ENCODE results near the gene CLBA1.

The CLBA1 gene

DNA sequence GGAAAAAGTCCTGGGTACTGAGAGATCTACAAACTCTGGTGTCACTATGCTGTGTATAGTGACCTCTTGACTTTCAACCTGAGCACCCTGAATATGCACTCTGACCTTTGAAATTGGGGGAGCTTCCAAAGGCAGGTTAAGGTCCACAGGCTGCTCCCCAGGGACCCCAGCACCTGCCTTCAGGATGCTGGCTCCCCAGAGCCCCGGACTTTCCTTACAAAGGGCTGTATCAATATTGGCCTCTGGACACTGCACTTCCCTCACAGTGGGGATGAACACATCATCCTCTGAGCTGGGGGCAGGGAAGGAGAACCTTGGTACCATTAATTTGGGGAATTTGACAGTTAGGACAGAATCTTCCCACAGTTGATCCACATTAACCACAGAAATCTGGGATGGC is 46.6 kb upstream of the CLBA1 start:
- no peaks in the 10 kb centered on the region for H3K9me2 ChIP-seq (replicated peaks; ENCODE audit: low read depth, low read length)
- no peak for TF ChIP-seq EZH2phosphoT487 (IDR thresholded peaks at IDR 0.05; ENCODE audit: borderline replicate concordance)
- no peaks in the 10 kb centered on the region for H3K36me3 ChIP-seq (ENCODE audit: insufficient read depth, low read length)
- H3K4me1 ChIP-seq (ENCODE audit: insufficient read depth, low read length, poor library complexity, severe bottlenecking): no peaks in the 10 kb centered on the region
- H3K79me2 ChIP-seq (ENCODE audit: insufficient read depth, low read length): no peaks in the 10 kb centered on the region
- no peaks in the 10 kb centered on the region for H3K9me3 ChIP-seq (ENCODE audit: insufficient read depth, low read depth, low read length)
- H3K4me2 ChIP-seq (ENCODE audit: low read depth, low read length, poor library complexity, severe bottlenecking): no peak overlapping the region
- no peak overlapping the region for H3K9ac ChIP-seq (ENCODE audit: low read depth, low read length, poor library complexity, severe bottlenecking)
- H3K4me3 ChIP-seq (ENCODE audit: low read length, poor library complexity, severe bottlenecking): no peak overlapping the region
- no peaks in the 10 kb centered on the region for H4K20me1 ChIP-seq (ENCODE audit: insufficient read depth, low read length, poor library complexity, severe bottlenecking)
- H3F3A ChIP-seq (ENCODE audit: low read depth): no peaks in the 10 kb centered on the region
- H3K27me3 ChIP-seq (ENCODE audit: insufficient read depth, low read length, poor library complexity, severe bottlenecking): no peaks in the 10 kb centered on the region
- no peak overlapping the region for H2AFZ ChIP-seq (ENCODE audit: low read length)

DNA sequence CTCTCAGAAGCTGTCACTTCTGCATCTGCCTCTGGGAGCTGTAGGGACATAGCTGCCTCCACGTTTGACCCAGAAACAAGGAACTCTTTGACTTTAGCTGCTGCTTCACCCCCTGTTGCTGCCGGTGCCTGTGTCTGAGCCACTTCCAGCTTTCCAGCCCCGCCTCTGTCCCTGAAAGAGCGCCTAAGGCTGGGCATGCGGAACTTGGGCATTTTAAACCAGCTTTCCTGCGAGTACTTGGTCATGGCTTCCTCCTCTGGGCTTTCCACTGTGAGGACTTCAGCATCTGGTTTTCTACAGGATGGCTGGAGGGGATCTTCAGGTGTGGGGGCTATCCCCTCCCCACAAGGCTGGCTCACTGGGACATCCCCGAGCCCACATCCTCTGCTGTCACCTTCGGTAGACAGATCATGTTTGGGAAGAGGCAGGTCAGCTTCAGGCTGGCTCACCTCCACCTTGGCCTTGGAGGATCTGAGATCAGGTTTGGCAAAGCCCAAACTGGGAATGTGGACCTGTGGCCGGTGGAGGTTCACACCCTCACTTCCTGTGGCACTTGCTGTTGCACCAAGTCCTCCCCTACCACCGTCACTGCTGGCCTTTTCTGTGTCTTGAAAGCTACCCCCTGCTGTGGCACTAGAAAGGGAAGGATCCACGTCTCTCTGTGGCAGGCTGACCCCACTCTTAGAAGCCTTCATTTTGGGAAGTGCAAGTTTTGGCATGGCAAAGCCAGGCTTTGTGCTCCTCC is 45.8 kb upstream of the CLBA1 start:
- H3K9me2 ChIP-seq (replicated peaks; ENCODE audit: low read depth, low read length): no peaks in the 10 kb centered on the region
- H3K27me3 ChIP-seq (ENCODE audit: insufficient read depth, low read length, poor library complexity, severe bottlenecking): no peaks in the 10 kb centered on the region
- H2AFZ ChIP-seq (ENCODE audit: low read length): no peak overlapping the region
- H3K36me3 ChIP-seq (ENCODE audit: insufficient read depth, low read length): no peaks in the 10 kb centered on the region
- no peak overlapping the region for H3K4me2 ChIP-seq (ENCODE audit: low read depth, low read length, poor library complexity, severe bottlenecking)
- H3K9me3 ChIP-seq (ENCODE audit: insufficient read depth, low read depth, low read length): no peaks in the 10 kb centered on the region
- H4K20me1 ChIP-seq (ENCODE audit: insufficient read depth, low read length, poor library complexity, severe bottlenecking): no peaks in the 10 kb centered on the region
- H3K4me1 ChIP-seq (ENCODE audit: insufficient read depth, low read length, poor library complexity, severe bottlenecking): no peaks in the 10 kb centered on the region
- TF ChIP-seq, protein P1, sequence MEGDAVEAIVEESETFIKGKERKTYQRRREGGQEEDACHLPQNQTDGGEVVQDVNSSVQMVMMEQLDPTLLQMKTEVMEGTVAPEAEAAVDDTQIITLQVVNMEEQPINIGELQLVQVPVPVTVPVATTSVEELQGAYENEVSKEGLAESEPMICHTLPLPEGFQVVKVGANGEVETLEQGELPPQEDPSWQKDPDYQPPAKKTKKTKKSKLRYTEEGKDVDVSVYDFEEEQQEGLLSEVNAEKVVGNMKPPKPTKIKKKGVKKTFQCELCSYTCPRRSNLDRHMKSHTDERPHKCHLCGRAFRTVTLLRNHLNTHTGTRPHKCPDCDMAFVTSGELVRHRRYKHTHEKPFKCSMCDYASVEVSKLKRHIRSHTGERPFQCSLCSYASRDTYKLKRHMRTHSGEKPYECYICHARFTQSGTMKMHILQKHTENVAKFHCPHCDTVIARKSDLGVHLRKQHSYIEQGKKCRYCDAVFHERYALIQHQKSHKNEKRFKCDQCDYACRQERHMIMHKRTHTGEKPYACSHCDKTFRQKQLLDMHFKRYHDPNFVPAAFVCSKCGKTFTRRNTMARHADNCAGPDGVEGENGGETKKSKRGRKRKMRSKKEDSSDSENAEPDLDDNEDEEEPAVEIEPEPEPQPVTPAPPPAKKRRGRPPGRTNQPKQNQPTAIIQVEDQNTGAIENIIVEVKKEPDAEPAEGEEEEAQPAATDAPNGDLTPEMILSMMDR (conservative IDR thresholded peaks at IDR 0.05; ENCODE audit: low read length): no peak
- no peak for TF ChIP-seq EZH2phosphoT487 (IDR thresholded peaks at IDR 0.05; ENCODE audit: borderline replicate concordance)
- no peak overlapping the region for H3K4me3 ChIP-seq (ENCODE audit: low read length, poor library complexity, severe bottlenecking)
- no peaks in the 10 kb centered on the region for H3F3A ChIP-seq (ENCODE audit: low read depth)
- no peak overlapping the region for H3K9ac ChIP-seq (ENCODE audit: low read depth, low read length, poor library complexity, severe bottlenecking)
- no peaks in the 10 kb centered on the region for H3K79me2 ChIP-seq (ENCODE audit: insufficient read depth, low read length)

DNA sequence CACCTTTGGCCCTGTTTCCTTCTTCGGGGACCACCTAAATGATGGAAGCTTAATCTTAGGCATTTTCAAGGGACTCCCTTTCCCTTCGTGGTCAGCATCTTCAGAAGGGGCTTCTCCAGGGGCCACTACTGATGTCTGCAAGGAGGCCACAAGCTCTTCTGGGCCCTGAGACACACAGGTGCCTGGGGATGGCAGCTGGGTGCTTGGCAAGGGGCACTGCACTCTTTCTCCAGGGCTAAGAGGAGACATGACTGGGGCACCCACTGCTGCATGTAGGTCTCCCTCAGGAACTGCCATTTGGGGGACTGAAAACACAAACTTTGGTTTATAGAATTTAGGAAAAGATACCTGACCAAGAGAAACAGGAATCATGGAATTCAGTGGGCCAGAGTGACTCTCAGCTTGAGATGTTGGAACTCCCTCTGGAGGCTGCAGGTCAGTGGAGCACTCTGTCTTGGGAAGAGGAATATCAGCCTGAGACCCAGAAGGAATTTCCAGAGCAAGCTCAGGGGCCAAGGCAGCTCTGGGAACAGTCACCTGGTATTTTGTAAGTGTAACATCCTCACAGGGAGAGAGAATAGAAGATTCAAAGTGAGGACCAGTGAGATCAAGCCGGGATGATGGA is 45.0 kb upstream of the CLBA1 start:
- Histone ChIP-seq H2AFZ (ENCODE audit: low read length) (no peak overlapping the region), H3F3A (ENCODE audit: low read depth) (no peaks in the 10 kb centered on the region), H3K79me2 (ENCODE audit: insufficient read depth, low read length) (no peaks in the 10 kb centered on the region), H4K20me1 (ENCODE audit: insufficient read depth, low read length, poor library complexity, severe bottlenecking) (no peaks in the 10 kb centered on the region), H3K27me3 (ENCODE audit: insufficient read depth, low read length, poor library complexity, severe bottlenecking) (no peaks in the 10 kb centered on the region), H3K9ac (ENCODE audit: low read depth, low read length, poor library complexity, severe bottlenecking) (no peak overlapping the region), H3K4me2 (ENCODE audit: low read depth, low read length, poor library complexity, severe bottlenecking) (no peak overlapping the region), H3K9me2 (replicated peaks; ENCODE audit: low read depth, low read length) (no peaks in the 10 kb centered on the region), H3K4me1 (ENCODE audit: insufficient read depth, low read length, poor library complexity, severe bottlenecking) (no peaks in the 10 kb centered on the region), H3K9me3 (ENCODE audit: insufficient read depth, low read depth, low read length) (no peaks in the 10 kb centered on the region), H3K36me3 (ENCODE audit: insufficient read depth, low read length) (no peaks in the 10 kb centered on the region), H3K4me3 (ENCODE audit: low read length, poor library complexity, severe bottlenecking) (no peak overlapping the region)
- TF ChIP-seq EZH2phosphoT487 (IDR thresholded peaks at IDR 0.05; ENCODE audit: borderline replicate concordance): no peak
- TF ChIP-seq, protein P1 (conservative IDR thresholded peaks at IDR 0.05; ENCODE audit: low read length): no peak; the same call in 1 of the 2 replicates

Data from Loucy (cell line).